Endometrial microvascular endothelial cells (primary cell): ENCODE measurements around the gene KRT78. TPM values are rescaled to one million over a fixed set of nuclear protein-coding genes. Genes with fewer than 3 reads are reported as not detected.

Experiments used
- in situ Hi-C: cut with HindIII; loops from 2 replicates; pipeline ENCODE4 v1.10.0; 2017; ENCODE audit warnings: low sequenced_read_pairs, low pct_unique_long_range_greater_than_20kb; ENCODE audit errors: inconsistent ontology term
- total RNA-seq: library from RNA; depleted of rRNA; stranded (reverse); fragments of >200 nt; gene quantifications from one replicate; pipeline ENCODE4 v1.2.3, GENCODE V29; 2015; ENCODE audit errors: inconsistent ontology term

Gene KRT78
- not detected for total RNA-seq

DNA sequence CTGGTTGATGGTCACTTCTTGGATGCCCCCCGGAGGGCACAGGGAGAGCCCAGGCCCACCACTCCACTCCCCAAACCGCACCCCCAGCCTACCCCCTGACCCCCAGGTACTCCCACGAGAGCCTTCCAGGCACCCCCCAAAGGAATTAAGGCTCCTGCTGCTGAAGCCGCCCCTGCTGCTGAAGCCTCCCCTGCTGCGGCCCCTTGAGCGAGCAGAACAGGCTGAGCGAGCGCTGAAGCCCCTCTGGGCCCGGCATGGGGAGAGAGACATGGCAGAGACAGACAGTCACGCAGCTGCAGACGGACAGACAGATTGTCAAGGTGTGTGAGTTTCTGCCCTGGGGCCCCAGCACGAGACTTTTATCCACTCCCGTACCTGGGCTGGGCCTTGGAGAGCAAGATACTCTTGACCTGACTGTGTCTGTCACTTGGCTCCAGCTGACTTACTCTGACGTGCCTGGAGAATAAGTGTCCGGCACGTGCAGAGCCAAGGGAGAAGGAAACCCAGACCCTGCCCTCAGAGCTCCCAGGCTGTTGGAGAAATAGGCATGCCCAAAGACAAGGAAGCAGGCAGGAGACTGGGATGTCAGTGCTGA is at the start of gene KRT78:
Gene KRT78 (minus strand): TSS at position 334 of the 595 bp plus-strand sequence. CDS start 64 bp downstream, at position 270.
- in situ Hi-C loops: no loop called here

DNA sequence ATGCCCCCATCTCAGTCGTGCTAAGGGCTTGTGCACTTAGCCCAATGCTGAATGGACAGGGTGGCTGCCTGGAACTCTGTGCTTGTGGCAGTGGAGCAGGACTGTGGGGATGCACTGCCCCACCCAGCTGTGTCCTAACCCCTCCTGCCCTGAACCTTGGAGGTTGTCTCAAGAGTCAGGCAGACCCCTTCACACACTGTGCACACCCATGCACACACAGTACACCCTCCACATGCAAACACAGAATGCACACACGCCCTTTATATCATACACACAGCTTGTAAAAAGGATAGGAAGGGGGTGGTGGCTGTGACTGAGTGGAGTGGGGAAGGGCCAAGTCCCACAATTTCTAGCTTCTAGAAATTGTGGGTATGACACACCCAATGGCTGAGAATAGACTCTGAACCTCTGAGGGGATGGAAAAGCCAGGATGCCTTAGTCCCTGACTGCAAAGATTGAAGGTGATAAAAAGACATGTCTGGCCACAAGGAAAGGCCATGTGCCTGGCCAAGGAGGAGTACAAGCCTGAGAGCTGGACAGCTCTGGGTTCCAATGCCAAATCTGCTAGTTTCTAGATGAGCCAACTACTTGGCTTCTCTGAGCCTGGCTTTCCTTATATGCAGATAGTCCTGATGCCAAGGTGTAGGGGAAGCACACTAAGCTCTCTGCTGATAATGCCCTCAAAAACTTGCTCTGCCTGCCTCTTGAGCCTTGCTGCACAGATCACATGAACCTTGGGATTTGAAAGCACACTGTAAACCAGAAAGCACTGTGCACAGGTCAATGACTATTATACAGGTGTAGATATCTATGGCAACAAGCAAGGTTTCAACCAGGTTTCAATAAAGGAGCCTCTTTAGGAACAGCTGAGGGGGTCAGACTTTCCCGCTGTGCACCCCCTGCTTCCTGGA is 47.7 kb upstream of the KRT78 start:
- in situ Hi-C loops: loop anchor here (25.0 kb wide), 1 partner anchor 91 kb away; no protein-coding TSS in a partner anchor

DNA sequence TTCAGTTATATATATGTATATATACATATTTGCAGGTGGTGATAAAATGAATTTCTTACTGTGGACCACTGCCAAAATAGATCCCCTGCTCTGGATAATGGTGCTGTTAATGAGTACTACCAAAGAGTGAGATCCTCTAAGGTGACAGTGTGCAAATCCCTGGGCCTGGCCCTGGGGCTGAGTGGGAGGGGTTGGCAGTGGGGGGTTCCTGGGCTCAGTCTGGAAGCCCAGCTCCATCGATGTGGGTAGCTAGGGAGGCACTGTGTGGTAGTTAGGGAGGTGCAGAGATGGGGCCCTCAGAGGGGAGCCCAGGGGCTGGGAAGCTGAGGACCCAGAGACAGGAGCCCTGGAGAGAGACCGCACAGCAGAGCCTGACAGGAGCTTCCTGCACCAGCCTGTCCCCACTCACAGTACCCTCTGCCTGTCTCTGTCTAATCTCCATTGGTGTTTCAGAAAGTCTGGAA is 47.0 kb upstream of the KRT78 start:
- in situ Hi-C loops: loop anchor here (25.0 kb wide), 1 partner anchor 92 kb away; no protein-coding TSS in a partner anchor

- in situ Hi-C loops: loop anchor here (25.0 kb wide), 1 partner anchor 94 kb away; no protein-coding TSS in a partner anchor
These were observed 44.2 kb upstream of the KRT78 start for GRCh38 chr12:52892974-52893373.

GRCh38 chr12:52892207-52892852 is 43.5 kb upstream of the KRT78 start:
- in situ Hi-C loops: loop anchor here (25.0 kb wide), 1 partner anchor 95 kb away; no protein-coding TSS in a partner anchor

- in situ Hi-C loops: loop anchor here (25.0 kb wide), 1 partner anchor 96 kb away; no protein-coding TSS in a partner anchor
These were observed 42.2 kb upstream of the KRT78 start for GRCh38 chr12:52891044-52891443.

- in situ Hi-C loops: loop anchor here (25.0 kb wide), 1 partner anchor 97 kb away; no protein-coding TSS in a partner anchor
These were observed 41.6 kb upstream of the KRT78 start for GRCh38 chr12:52890417-52890816.

DNA sequence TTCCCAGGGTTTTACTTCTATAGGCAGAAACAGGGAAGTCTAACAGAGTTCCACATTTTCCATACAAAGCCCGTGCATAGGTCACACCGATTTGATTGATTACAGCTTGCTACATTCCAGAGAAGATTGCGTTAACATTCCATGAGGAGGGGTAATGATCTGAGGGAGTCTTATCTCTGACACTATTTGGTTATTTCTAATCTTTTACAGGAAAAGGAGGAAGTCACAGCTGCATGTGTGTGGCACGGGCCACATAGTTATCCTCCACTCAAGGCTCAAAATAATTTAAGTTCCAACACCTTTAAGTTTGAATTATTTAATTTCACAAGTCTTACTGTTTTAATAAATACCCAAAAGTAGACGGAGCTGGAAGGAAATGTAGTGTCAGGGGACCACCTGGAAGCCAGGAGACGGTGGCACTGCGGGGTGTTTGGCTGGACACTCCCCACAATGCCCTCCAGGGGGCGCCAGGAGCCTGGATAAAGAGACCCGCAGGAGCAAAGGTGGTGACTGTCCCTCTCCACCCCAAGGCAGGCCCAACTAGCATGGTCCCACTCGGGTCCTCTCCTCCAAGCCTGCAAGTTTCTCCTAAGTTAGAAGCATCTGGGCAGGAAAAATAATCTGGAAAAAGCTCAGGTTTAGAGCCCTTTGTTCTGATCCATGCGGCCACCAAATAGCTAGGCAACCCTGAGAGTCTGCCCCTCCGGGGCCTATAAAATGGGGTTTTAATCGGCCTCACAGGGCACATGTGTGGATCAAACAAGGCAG is 35.9 kb upstream of the KRT78 start:
- in situ Hi-C loops: loop anchor here (25.0 kb wide), 1 partner anchor 103 kb away; no protein-coding TSS in a partner anchor

- in situ Hi-C loops: loop anchor here (25.0 kb wide), 1 partner anchor 107 kb away; no protein-coding TSS in a partner anchor
These were observed 31.7 kb upstream of the KRT78 start for GRCh38 chr12:52880499-52880898.

DNA sequence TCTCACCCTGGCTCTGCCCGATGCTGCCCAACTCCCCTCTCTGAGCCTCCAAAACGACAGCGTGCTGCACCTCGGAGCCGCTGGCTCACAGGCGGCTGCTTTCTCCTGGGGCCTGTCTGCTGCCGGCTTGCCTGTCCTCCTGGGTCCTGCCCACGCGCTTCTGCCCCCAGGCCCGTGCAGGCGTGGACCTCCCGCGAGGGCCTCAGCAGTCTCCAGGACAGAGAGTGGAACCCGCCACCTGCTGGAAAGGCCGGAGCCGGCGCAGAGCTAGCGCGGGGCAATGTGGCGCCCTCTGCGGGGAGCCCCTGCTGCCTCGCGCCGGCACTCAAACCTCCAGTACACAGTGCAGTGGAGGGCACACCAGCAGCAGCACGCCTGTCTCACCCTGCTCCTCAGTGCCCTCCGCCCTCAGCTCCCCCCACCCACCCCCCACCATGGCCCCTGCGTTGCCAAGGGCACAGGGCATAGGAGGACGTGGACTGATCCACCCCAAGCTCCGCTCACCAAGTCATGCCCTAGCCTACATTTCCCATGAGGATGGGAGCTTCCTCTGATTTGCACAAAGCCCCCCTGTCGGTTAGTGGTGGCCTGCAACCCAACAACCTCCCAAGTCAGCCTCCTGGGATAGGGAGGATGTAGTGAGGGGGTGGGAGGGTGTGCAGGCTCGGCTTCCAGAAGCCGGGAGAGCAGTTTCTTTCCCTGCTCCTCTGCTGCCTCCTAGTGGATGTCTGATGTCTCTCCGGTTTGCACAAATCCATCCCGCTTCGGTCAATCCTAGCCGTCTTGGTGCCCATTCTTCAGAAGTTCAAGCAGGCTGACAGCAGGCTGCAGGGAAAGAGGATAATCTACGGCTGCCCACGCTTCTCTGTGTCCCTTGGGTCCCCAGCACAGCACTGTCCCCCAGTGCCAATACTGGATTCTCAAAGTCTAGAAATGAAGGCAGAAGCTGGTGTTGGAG is 30.9 kb upstream of the KRT78 start:
- in situ Hi-C loops: loop anchor here (25.0 kb wide), 1 partner anchor 108 kb away; no protein-coding TSS in a partner anchor

DNA sequence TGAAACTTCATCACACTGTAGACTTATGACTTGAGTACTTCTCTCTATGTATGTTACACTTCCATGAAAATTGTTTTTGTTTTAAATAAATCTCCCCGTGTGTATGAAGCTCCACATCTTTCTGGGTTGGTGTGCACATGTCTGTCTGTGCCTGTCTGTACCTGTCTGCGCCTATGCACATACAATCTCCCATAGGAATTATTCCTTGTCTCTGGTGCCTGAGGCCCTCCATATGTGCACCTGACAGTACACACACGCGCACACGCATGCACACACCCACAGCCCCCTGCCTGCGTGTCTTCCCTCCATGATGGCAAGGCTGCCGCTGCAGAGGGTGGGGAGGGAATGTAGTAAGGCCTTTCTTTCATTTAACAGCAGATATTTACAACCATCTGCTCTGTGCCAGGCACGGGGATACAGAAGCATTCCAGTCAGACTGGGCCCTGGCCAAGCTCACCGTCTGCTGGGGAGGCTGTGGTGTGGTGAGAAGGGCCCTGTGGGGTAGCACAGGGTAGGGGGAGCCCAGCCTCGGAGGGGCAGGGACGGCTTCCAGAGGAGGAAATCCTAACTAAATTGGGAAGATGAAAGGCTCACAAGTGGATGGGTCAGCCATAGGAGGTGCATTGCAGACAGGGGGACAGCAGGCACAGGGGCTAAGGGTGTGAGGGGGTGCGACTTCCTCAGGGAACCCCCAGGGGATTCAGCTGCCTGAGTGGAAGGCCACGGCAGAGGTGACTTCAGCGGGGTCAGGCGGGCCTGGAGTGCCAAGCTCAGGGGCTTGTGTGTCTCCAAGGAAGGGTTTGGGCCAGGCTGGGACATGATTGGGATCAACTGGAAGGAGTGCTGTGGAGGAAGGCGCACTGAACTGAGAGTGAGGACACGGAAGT is 30.0 kb upstream of the KRT78 start:
- in situ Hi-C loops: loop anchor here (25.0 kb wide), 1 partner anchor 109 kb away; no protein-coding TSS in a partner anchor

- in situ Hi-C loops: loop anchor here (25.0 kb wide), 1 partner anchor 110 kb away; no protein-coding TSS in a partner anchor
These were observed 28.4 kb upstream of the KRT78 start for GRCh38 chr12:52877242-52877641.

DNA sequence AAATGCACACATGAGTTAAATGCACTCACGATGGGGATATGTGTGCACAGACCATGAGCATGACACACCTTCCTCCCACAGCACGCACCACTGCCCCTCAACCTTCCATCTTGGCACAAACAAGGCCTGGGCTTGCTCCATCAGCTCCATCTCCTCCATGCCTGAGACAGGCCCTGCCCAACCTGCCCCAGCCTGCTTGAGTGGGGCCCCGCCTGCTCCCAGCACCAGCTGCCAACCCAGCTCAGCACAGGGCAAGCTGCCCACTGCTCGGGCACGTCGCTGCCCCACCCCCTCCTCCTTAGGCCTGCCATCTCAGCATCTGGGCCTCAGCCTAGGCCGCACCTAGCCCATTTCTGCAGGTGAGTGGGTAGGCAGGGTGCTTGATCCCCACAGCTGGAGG is 27.6 kb upstream of the KRT78 start:
- in situ Hi-C loops: loop anchor here (25.0 kb wide), 1 partner anchor 111 kb away; no protein-coding TSS in a partner anchor

- in situ Hi-C loops: loop anchor here (25.0 kb wide), 1 partner anchor 112 kb away; no protein-coding TSS in a partner anchor
These were observed 26.0 kb upstream of the KRT78 start for GRCh38 chr12:52874573-52875435.
